Stomach (tissue), 9 donors: ENCODE measurements around the gene FUT8. TPM values are rescaled to one million over a fixed set of nuclear protein-coding genes. Genes with fewer than 3 reads are reported as not detected.

Source experiments
- DNase-seq, 2 donors: peaks; one replicate each; pipeline versions ENCODE4 v3.0.0 to v3.0.0-alpha.2; 2013 to 2019
- H3K27ac ChIP-seq, 5 donors: fragments of 200-600 bp in 4 of 5; sonication (generic) in 4 of 5; one replicate each; pipeline ENCODE4 v1.5.1; 2013 to 2019; ENCODE audit warnings: mild to moderate bottlenecking in 1 of 5, moderate library complexity in 1 of 5
- H3K27me3 ChIP-seq, 3 donors: fragments of 200-600 bp; sonication (generic); one replicate each; pipeline ENCODE4 v1.5.1; 2017 to 2019; ENCODE audit warnings: mixed run types in 1 of 3
- H3K36me3 ChIP-seq, 4 donors: fragments of 200-600 bp; sonication (generic); 1 replicate in 3 of 4; 2 replicates in 1 of 4; pipeline ENCODE4 v1.5.1; 2016 to 2019
- H3K4me1 ChIP-seq, 4 donors: fragments of 200-600 bp; sonication (generic); one replicate each; pipeline ENCODE4 v1.5.1; 2016 to 2019
- H3K4me3 ChIP-seq, 4 donors: fragments of 200-600 bp; sonication (generic) in 3 of 4; one replicate each; pipeline ENCODE4 v1.5.1; 2016 to 2019; ENCODE audit warnings: mild to moderate bottlenecking in 1 of 4
- H3K9me3 ChIP-seq, 4 donors: fragments of 200-600 bp; sonication (generic); one replicate each; pipeline ENCODE4 v1.5.1; 2016 to 2019
- CTCF ChIP-seq, 7 experiments: fragments of 450-650 bp in 4 of 7; fragments of 200-600 bp in 3 of 7; sonication (generic) in 3 of 7; IDR thresholded peaks; one replicate each; pipeline ENCODE4 v1.5.1; 2016 to 2019; ENCODE audit warnings: antibody characterized with exemption in 7 of 7, control low read depth in 2 of 7, mild to moderate bottlenecking in 1 of 7
- EP300 ChIP-seq: sonication (generic); formaldehyde crosslinking; IDR thresholded peaks from one replicate; pipeline ENCODE4 v1.6.1; 2017; ENCODE audit warnings: antibody characterized with exemption
- POLR2A ChIP-seq, 4 donors: fragments of 450-650 bp; IDR thresholded peaks; one replicate each; pipeline ENCODE4 v1.6.1; 2016; ENCODE audit warnings: antibody characterized with exemption in 4 of 4, control low read depth in 2 of 4, mild to moderate bottlenecking in 1 of 4, moderate library complexity in 1 of 4
- POLR2AphosphoS5 ChIP-seq, 3 donors: sonication (generic); formaldehyde crosslinking; IDR thresholded peaks; one replicate each; pipeline ENCODE4 v1.6.1; 2016; ENCODE audit warnings: antibody characterized with exemption in 3 of 3
- WGBS, 5 donors: extraction: QIAGEN DNeasy Blood & Tissue Kit in 3 of 5; methylation state at CpG; one replicate each; pipeline versions ENCODE4 v1.1.5 to v1.1.7; 2013 to 2018; 5-methylcytosine and 5-hydroxymethylcytosine counted together
- intact Hi-C: fragments of 100-400 bp; cut with DNase I; formaldehyde crosslinking; loops from one replicate; pipeline ENCODE4 v1.15.1; 2023; ENCODE audit warnings: low total_unique reads
- polyA plus RNA-seq, 3 donors: library from polyadenylated mRNA; stranded (reverse); fragments of 200-250 nt; gene quantifications; one replicate each; pipeline ENCODE4 v1.2.3, GENCODE V29; 2013
- total RNA-seq, 5 donors: library from RNA; depleted of rRNA; stranded (reverse); fragments of >200 nt; gene quantifications; one replicate each; pipeline versions ENCODE4 v1.1.0 to v1.2.3, GENCODE V29; 2014 to 2016
- donor health status: healthy with polysubstance abuse.
- donor health status: Bipolar disorder and iron deficiency.
- donor health status: healthy.

FUT8 gene
- total and polyA plus RNA-seq, 8 donors, result 17.4 to 175 (median 36.7) TPM

- no peaks in the 10 kb centered on the region for H3K9me3 ChIP-seq
- H3K36me3 ChIP-seq, result no peaks in the 10 kb centered on the region
- peak in 1 of 2 donors; percentile 57 for DNase-seq
- no peak overlapping the region for H3K4me3 ChIP-seq
- H3K27me3 ChIP-seq, result no peaks in the 10 kb centered on the region
- 21 to 38% (median 35%) methylated on average over 4 of the region's 4 CpGs for WGBS, 5 donors
- intact Hi-C loops, result no loop called here
- H3K27ac ChIP-seq, result peak overlapping the region in 3 of 5 donors; percentile 27 to 58 (median 46)
- TF ChIP-seq CTCF (IDR thresholded peaks at IDR 0.05), result no peak
- TF ChIP-seq POLR2AphosphoS5 (IDR thresholded peaks at IDR 0.05), result peak in 2 of 3 donors; percentile 89 to 92
- no peak for TF ChIP-seq EP300
- H3K4me1 ChIP-seq, result peaks cover 6 to 42% (median 16%) of the 10 kb centered on the region in 4 donors
These were observed 360.5 kb downstream of the FUT8 start for GRCh38 chr14:65772921-65773574.

GRCh38 chr14:65774041-65774440 is 361.5 kb downstream of the FUT8 start:
- no peak for DNase-seq
- no peak overlapping the region for H3K4me3 ChIP-seq
- H3K27me3 ChIP-seq, result no peaks in the 10 kb centered on the region
- H3K4me1 ChIP-seq, result peaks cover 6 to 42% (median 16%) of the 10 kb centered on the region in 4 donors
- no peak overlapping the region for H3K27ac ChIP-seq
- TF ChIP-seq EP300, result no peak
- no peak for TF ChIP-seq CTCF (IDR thresholded peaks at IDR 0.05)
- no peak for TF ChIP-seq POLR2A (IDR thresholded peaks at IDR 0.05)
- peak in 2 of 3 donors; percentile 72 to 79 for TF ChIP-seq POLR2AphosphoS5 (IDR thresholded peaks at IDR 0.05)
- H3K9me3 ChIP-seq, result no peaks in the 10 kb centered on the region
- H3K36me3 ChIP-seq, result no peaks in the 10 kb centered on the region
- intact Hi-C loops, result no loop called here
- 32 to 50% (median 45%) methylated on average over 1 of the region's 1 CpG for WGBS, 5 donors

- intact Hi-C loops, result no loop called here
- TF ChIP-seq EP300, result no peak
- TF ChIP-seq POLR2AphosphoS5 (IDR thresholded peaks at IDR 0.05), result no peak
- no peak for TF ChIP-seq CTCF (IDR thresholded peaks at IDR 0.05)
- no peak for TF ChIP-seq POLR2A (IDR thresholded peaks at IDR 0.05)
- Histone ChIP-seq H3K9me3 (no peaks in the 10 kb centered on the region), H3K4me3 (no peak overlapping the region), H3K4me1 (peaks cover 6 to 42% (median 16%) of the 10 kb centered on the region in 4 donors), H3K27ac (no peak overlapping the region), H3K36me3 (no peaks in the 10 kb centered on the region), H3K27me3 (no peaks in the 10 kb centered on the region)
- DNase-seq, result no peak
- WGBS, 5 donors, result 66 to 85% (median 74%) methylated on average over 4 of the region's 4 CpGs
These were observed 363.8 kb downstream of the FUT8 start for GRCh38 chr14:65776193-65776852.

GRCh38 chr14:65780566-65780965 is 368.0 kb downstream of the FUT8 start:
- DNase-seq, result no peak
- intact Hi-C loops, result no loop called here
- Histone ChIP-seq H3K27me3 (no peaks in the 10 kb centered on the region), H3K9me3 (no peaks in the 10 kb centered on the region), H3K36me3 (no peaks in the 10 kb centered on the region), H3K4me1 (peaks cover 0 to 11% (median 2%) of the 10 kb centered on the region in 4 donors), H3K4me3 (no peak overlapping the region), H3K27ac (no peak overlapping the region)
- 84 to 92% (median 85%) methylated on average over 2 of the region's 2 CpGs for WGBS, 5 donors
- TF ChIP-seq POLR2A (IDR thresholded peaks at IDR 0.05) (no peak), POLR2AphosphoS5 (IDR thresholded peaks at IDR 0.05) (no peak), CTCF (IDR thresholded peaks at IDR 0.05) (no peak), EP300 (no peak)
